GM18505 (cell line): ENCODE results near the gene NLRP3.
"Not testable (repeated sequence)": the region's sequence is repeated elsewhere in the genome, so short reads cannot be mapped to it uniquely, and the experiment has no call there.

Source experiments
- ATAC-seq: cut with Tn5 transposase; IDR thresholded peaks from one replicate; pipeline ENCODE4 v1.9.1; 2021; ENCODE audit not compliant: unreplicated experiment
- POLR2A ChIP-seq: IDR thresholded peaks from 4 replicates; pipeline ENCODE4 v1.6.1; 2011; ENCODE audit warnings: borderline replicate concordance; ENCODE audit not compliant: insufficient read depth, insufficient read length; ENCODE audit errors: extremely low read depth

NLRP3 gene

DNA sequence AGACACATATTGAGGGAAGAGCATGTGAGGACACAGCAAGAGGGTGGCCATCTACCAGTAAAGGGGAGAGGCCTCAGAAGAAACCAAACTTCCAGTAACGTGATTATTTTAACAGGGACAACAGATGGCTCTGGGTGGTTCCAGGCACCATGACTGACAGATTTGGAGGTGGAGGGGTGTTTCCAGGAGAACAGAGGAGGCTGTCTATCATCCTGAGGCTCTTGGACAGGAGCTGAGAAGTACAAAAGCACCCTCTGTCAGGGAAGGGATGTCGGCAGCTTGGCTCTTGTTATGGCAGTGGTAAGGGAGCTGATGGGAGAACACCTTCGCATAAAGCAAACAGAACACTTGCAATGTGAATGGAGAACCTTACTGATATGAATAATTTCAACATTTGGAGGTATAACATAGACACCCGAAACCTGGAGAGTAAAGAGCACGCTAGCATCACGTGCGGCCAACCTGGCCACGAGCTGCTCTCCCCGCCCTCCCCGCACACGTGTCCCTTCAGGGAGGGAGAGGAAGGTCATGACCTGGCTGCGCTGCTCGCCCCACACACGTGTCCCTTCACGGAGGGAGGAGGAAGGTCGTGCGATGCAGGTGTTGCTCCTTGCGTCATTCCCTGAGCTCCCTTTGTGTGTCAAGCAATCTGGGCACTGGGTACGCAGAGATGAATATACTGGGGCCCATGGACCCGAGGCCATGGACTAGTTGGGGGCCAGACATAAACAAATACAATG lies 37.5 kb upstream of the NLRP3 start:
- no peak for TF ChIP-seq POLR2A
- ATAC-seq = no peak

DNA sequence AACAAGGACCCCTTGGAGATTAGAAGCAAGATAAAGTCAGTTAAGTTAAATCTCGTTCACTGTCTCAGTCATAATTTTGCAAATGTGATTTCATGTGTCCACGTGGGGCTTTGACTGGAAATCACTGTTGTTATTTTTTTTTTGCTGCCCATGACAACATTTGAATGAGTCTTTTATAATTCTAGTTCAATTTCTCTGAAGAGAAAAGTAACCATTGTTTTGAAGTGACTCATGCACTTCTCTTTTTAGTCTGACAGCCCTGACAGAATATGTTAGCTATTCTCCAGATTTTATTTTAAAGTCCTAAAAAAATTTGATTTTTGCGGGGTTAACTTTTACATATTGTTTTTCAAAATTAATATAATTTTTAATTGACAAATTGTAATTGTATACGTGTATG lies 30.7 kb upstream of the NLRP3 start:
- no peak for TF ChIP-seq POLR2A
- ATAC-seq = no peak

DNA sequence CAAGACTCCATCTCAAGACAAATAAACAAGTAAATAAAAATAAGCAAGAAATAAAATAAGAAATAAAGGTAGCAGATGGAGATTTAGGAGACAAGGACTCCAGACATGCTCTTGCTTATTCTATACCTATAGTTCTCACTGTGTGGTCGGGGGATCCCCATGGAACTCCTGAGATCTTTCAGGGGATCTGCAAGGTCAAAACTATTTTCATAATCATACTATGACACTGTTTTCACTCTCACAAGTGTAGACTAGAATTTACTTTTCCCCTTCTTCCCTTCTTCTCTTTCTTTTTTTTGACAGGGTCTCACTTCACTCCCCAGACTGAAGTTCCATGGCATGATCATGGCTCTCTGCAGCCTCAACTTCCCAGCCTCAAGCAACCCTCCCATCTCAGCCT lies 29.8 kb upstream of the NLRP3 start:
- ATAC-seq = no peak
- no peak for TF ChIP-seq POLR2A

DNA sequence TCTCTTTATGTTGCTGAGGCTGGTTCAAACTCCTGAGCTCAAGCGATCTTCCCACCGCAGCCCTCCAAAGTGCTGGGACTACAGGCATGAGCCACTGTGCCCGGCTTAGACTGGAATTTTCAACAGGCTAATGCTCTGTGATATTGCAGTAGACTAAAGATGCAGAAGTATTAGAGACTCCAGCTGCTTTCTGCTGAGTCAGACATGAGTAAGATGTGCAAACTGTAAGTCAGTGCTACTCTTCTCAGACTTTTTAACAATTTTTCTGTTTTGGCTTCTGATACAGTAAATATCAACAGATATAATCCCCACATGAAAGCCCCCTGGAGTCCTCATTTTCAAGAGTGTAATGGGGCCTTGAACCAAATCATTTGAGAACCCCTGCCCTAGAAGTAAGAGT lies 29.3 kb upstream of the NLRP3 start:
- TF ChIP-seq POLR2A = no peak
- no peak for ATAC-seq

DNA sequence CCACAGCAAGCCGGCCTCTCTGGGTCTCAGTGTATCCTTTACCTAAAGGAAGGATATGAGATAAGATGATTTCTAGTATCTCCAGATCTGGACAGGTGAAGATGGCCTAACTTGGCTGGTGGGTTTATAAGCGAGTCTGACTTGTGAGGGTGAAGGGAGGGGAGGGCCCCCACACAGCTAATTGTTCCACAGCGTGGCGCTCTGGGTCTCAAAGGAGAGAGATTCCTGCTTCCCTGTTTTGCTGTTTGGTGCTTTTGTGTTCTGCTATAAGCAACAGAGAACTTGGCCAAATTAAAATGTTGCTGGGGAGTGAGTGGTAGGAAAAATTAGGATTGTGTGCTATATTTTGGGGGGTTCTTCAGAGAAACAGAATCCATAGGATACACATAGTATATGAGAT lies 28.9 kb upstream of the NLRP3 start:
- no peak for TF ChIP-seq POLR2A
- no peak for ATAC-seq

DNA sequence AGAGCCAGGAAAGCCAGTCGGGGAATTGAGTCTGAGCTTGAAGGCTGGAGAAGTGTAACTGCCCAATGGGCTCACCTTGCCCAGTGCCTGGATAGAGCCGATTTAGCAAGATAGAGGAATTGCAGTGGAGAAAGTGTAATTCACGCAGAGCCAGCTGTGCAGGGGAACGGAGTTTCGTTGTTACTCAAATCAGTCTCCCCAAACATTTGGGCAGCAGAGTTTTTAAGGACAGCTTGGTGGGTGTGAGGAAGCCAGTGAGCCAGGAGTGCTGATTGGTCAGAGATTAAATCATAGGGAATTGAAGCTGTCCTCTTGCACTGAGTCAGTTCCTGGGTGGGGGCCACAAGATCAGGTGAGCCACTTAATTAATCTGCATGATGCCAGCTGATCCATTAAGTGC lies 28.4 kb upstream of the NLRP3 start:
- ATAC-seq = no peak
- TF ChIP-seq POLR2A = no peak

DNA sequence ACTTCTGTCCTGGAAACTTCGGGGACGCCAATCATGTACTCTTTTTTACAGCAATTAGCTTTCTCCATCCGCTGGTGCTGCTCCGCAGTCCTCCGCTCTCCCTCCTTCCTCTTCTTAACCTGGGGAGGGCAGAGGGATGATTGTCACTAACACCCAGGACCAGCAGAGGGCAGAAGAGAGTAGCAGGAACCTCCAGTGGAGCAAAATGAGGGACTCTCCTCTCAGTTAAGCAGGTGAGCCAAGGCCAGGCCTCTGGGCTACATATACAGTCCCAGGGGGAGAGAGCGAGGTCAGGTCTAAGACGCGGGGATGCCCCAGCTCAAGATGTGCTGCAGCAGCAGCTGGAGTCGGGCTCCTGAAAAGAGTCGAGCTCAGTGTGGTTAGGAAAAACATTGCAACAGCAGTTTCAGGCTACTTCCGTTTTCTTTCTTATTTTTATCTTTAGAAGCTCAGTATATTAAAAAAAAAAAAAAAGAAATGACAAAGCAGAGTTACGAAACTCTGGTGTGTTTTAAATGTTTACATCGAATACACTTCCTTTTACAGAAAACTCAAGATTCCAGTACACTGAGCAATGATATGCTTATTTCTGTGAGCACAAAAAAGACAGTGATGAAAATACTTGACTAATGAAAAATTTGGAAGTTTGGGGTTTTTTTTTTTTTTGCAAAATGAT lies 25.7 kb upstream of the NLRP3 start:
- peak; percentile 100 for ATAC-seq
- no peak for TF ChIP-seq POLR2A

DNA sequence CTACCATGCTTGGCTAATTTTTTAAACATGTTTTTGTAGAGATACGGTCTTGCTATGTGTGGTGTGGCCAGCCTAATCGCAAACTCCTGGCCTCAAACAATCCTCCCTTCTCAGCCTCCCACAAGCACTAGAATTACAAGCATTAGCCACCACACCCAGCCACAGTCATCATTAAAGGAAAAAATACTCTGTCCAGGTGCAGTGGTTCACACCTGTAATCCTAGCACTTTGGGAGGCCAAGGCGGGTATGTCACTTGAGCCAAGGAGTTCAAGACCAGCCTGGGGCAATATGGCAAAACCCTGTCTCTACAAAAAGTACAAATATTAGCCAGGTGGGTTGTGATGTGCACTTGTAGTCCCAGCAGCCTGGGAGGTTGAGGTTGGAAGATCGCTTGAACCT lies 25.0 kb upstream of the NLRP3 start:
- TF ChIP-seq POLR2A = no peak
- no peak for ATAC-seq

DNA sequence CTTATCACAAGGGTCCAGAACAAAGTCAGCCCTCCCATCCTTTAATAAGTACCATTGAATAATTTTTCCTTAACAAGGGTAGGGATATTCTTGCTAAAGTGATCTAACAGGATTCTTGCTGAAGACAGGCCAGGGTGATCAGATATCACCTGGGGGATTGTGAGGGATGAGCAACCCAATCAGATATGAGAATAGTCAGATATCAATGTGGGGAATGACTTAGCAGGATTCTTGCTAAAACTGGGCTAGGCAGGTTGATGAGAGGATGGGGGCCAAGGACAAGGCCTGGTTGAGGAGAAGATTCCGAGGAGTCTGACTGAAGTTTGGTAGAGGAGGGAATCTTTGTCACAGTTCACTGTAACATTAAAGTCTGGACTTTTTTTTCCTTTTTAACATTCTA lies 23.9 kb upstream of the NLRP3 start:
- no peak for TF ChIP-seq POLR2A
- ATAC-seq = no peak

DNA sequence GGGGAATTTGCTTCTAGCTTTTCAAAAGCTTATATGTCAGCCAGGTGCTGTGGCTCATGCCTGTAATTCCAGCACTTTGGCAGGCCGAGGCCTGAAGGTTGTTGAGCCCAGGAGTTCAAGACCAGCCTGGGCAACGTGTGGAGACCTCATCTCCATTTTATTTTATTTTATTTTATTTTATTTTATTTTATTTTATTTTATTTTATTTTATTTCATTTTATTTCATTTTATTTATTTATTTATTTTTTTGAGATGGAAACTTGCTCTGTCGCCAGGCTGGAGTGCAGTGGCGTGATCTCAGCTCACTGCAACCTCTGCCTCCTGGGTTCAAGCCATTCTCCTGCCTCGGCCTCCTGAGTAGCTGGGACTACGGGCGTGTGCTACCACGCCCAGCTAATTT lies 20.9 kb upstream of the NLRP3 start:
- not testable (repeated sequence) for ATAC-seq

DNA sequence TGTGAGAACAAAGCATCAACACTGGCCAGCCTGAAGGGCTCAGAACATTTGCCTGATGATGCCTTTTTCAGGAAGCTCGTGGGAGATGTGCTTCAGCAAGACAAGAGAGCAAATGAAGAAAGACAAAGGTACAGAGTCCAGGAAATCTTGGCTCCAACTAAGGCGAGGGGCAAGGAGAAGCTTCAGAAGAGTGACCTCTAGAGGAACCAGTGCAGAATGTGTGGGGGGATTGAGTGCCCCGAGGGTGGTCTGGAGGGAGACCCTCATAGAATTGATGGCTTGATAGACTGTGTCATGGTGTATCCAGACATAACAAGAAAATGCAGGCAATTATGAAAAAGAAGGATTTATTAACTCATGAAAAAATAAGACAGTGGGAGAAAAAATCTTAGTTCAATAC lies 15.3 kb upstream of the NLRP3 start:
- TF ChIP-seq POLR2A = no peak
- no peak for ATAC-seq

DNA sequence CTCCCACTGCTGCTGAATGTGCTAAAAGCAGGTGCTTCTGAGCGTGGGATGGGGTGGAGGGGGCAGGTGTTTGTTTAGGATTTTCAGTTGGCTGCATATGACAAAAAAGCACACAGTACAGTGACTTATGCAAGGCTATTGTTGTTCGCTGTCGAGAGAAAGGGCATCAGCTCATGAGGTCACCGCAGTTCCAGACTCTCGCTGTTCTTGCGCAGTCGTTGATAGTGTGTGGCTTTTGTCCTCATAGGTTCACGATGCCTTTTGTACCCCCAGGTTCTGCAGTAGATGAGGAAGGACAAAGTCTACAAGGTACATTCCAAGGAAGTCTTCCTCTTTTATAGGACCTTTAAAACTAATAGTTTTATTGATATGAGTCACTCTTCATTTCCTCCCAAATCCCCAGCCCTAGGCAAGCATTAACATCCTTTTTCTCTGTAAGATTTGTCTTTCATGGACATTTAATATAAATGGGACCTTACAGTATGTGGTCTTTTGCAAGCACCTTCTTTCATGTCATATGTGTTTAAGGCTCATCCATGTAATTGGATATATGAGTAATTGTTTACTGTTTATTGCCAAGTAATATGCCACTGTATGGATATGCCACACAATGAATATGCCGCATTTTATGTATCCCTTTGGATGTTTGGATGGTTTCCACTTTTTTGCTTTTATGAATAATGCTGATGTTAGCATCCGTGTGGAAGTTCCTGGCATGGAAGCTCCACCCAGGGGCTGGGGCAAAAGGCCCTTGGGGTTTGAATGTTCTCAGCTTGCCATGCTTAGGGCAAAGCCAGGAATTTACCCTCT lies 14.5 kb upstream of the NLRP3 start:
- TF ChIP-seq POLR2A = no peak
- no peak for ATAC-seq

DNA sequence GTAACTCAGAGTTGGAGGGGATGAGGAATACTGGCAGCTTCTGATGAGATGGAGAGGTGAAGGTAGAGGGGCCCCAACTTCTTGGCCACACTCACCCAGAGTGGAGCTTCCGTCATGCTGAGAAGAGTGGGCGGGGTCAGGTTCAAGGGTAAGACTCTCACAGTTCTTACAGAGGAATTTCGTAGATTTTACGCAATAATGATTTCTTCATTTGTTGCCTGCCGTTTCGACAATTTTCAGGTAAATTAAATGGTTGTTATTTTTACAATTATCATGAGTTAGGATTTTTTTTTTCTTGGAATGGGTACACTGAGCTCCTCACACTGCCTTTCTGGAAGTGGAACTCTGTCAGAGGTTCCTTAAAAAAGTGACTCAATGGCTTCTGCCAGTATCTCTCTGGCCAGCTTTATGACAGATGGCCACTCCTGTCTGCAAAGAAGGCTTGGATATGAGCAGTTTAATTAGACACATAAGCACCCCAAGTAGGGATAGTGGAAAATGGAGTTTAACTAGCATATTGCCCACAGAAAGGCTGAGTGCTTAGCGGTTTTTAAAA lies 13.8 kb upstream of the NLRP3 start:
- ATAC-seq = no peak
- no peak for TF ChIP-seq POLR2A
